Brain microvascular endothelial cell (primary cell): ENCODE data around the gene CPAMD8.

Experiments used
- DNase-seq: peaks from one replicate; pipeline ENCODE4 v3.0.0-alpha.2; 2020
- H3K27ac ChIP-seq: fragments of 250-450 bp; sonication (Bioruptor Pico); 2 replicates; pipeline ENCODE4 v1.5.1; 2020; ENCODE audit warnings: mild to moderate bottlenecking, moderate library complexity
- H3K27me3 ChIP-seq: fragments of 250-450 bp; sonication (Bioruptor Pico); replicated peaks from 2 replicates; pipeline ENCODE4 v1.5.1; 2020; ENCODE audit warnings: mild to moderate bottlenecking
- H3K36me3 ChIP-seq: fragments of 250-450 bp; sonication (Bioruptor Pico); replicated peaks from 2 replicates; pipeline ENCODE4 v1.5.1; 2020; ENCODE audit warnings: mild to moderate bottlenecking
- H3K4me3 ChIP-seq: 2 replicates; pipeline ENCODE4 v1.5.1; 2011; ENCODE audit warnings: low read depth, mild to moderate bottlenecking, control low read depth, low read length, moderate library complexity
- CTCF ChIP-seq: IDR thresholded peaks from 2 replicates; pipeline ENCODE4 v1.5.1; 2011; ENCODE audit warnings: low read depth, mild to moderate bottlenecking, moderate library complexity, low read length, control low read depth, inconsistent platforms; ENCODE audit errors: missing control alignments
- in situ Hi-C: cut with HindIII; loops from 2 replicates; pipeline ENCODE4 v1.10.0; 2017; ENCODE audit warnings: low sequenced_read_pairs, low pct_ligation_motif_present

CPAMD8 gene

GRCh38 chr19:16895467-16896145, 131.0 kb downstream of the CPAMD8 start:
- in situ Hi-C loops, result no loop called here
- H3K27me3 ChIP-seq, result no peaks in the 10 kb centered on the region
- H3K36me3 ChIP-seq, result no peaks in the 10 kb centered on the region
- no peak overlapping the region for H3K4me3 ChIP-seq
- H3K27ac ChIP-seq, result no peak overlapping the region
- TF ChIP-seq CTCF, result no peak
- no peak for DNase-seq

GRCh38 chr19:16894080-16894479, 132.5 kb downstream of the CPAMD8 start:
- in situ Hi-C loops, result no loop called here
- H3K36me3 ChIP-seq, result no peaks in the 10 kb centered on the region
- no peak overlapping the region for H3K27ac ChIP-seq
- DNase-seq, result no peak
- TF ChIP-seq CTCF, result no peak
- H3K4me3 ChIP-seq, result no peak overlapping the region
- no peaks in the 10 kb centered on the region for H3K27me3 ChIP-seq

GRCh38 chr19:16893686-16893989, 133.0 kb downstream of the CPAMD8 start:
- Histone ChIP-seq H3K36me3 (no peaks in the 10 kb centered on the region), H3K4me3 (no peak overlapping the region), H3K27ac (no peak overlapping the region), H3K27me3 (no peaks in the 10 kb centered on the region)
- in situ Hi-C loops, result no loop called here
- no peak for DNase-seq
- no peak for TF ChIP-seq CTCF

- DNase-seq, result no peak
- TF ChIP-seq CTCF, result no peak
- no peak overlapping the region for H3K27ac ChIP-seq
- H3K36me3 ChIP-seq, result no peaks in the 10 kb centered on the region
- no peak overlapping the region for H3K4me3 ChIP-seq
- in situ Hi-C loops, result no loop called here
- H3K27me3 ChIP-seq, result no peaks in the 10 kb centered on the region
Observed at GRCh38 chr19:16892868-16893685, 133.5 kb downstream of the CPAMD8 start.

- DNase-seq, result no peak
- Histone ChIP-seq H3K36me3 (no peaks in the 10 kb centered on the region), H3K4me3 (no peak overlapping the region), H3K27ac (no peak overlapping the region), H3K27me3 (no peaks in the 10 kb centered on the region)
- no peak for TF ChIP-seq CTCF
- in situ Hi-C loops, result no loop called here
Observed at GRCh38 chr19:16892436-16892835, 134.2 kb downstream of the CPAMD8 start.
